DMS153 treated with DMSO at 0.1 percent for 48 hours (cell line): ENCODE measurements around the gene SGPP1.
A peak's percentile ranks its signal among the peaks of the same experiment; 100 is the strongest.
"Not testable (repeated sequence)": the region's sequence is repeated elsewhere in the genome, so short reads cannot be mapped to it uniquely, and the experiment has no call there.

Source experiments
- DNase-seq: peaks from one replicate; lab custom pipeline; 2025; ENCODE audit not compliant: unreplicated experiment; lab: John Stamatoyannopoulos, UW

The SGPP1 gene

GRCh38 chr14:63726499-63726898, 1.4 kb downstream of the SGPP1 start:
- no peak for DNase-seq

- DNase-seq = no peak
Observed at GRCh38 chr14:63725786-63726460, 1.9 kb downstream of the SGPP1 start.

GRCh38 chr14:63717702-63718101, 10.2 kb downstream of the SGPP1 start:
- DNase-seq = peak; percentile 18

GRCh38 chr14:63715360-63715759, 12.5 kb downstream of the SGPP1 start:
- no peak for DNase-seq

GRCh38 chr14:63713764-63714163, 14.1 kb downstream of the SGPP1 start:
- DNase-seq = no peak

GRCh38 chr14:63713058-63713457, 14.8 kb downstream of the SGPP1 start:
- DNase-seq = no peak

- DNase-seq = no peak
Observed at GRCh38 chr14:63712123-63712522, 15.7 kb downstream of the SGPP1 start.

- DNase-seq = no peak
Observed at GRCh38 chr14:63710497-63710896, 17.4 kb downstream of the SGPP1 start.

GRCh38 chr14:63709589-63709988, 18.3 kb downstream of the SGPP1 start:
- DNase-seq = no peak

GRCh38 chr14:63707216-63707615, 20.6 kb downstream of the SGPP1 start:
- no peak for DNase-seq

GRCh38 chr14:63705561-63706070, 22.2 kb downstream of the SGPP1 start:
- DNase-seq = no peak

- DNase-seq = not testable (repeated sequence)
Observed at GRCh38 chr14:63702530-63702929, 25.3 kb downstream of the SGPP1 start.

- DNase-seq = no peak
Observed at GRCh38 chr14:63701606-63702299, 26.1 kb downstream of the SGPP1 start.

GRCh38 chr14:63692310-63693020, 35.4 kb downstream of the SGPP1 start:
- DNase-seq = no peak

GRCh38 chr14:63689132-63689531, 38.7 kb downstream of the SGPP1 start:
- no peak for DNase-seq

GRCh38 chr14:63686926-63687325, 40.9 kb downstream of the SGPP1 start:
- DNase-seq = no peak

- DNase-seq = no peak
Observed at GRCh38 chr14:63685401-63685800, 42.5 kb downstream of the SGPP1 start.

GRCh38 chr14:63682727-63683593, 44.9 kb downstream of the SGPP1 start:
- DNase-seq = no peak

GRCh38 chr14:63678536-63678935, 49.3 kb downstream of the SGPP1 start:
- DNase-seq = no peak

GRCh38 chr14:63677891-63678379, 49.9 kb downstream of the SGPP1 start:
- no peak for DNase-seq

GRCh38 chr14:63676615-63677014, 51.2 kb downstream of the SGPP1 start:
- DNase-seq = no peak
